ENCODE data around the gene CDC42BPB.

DNA sequence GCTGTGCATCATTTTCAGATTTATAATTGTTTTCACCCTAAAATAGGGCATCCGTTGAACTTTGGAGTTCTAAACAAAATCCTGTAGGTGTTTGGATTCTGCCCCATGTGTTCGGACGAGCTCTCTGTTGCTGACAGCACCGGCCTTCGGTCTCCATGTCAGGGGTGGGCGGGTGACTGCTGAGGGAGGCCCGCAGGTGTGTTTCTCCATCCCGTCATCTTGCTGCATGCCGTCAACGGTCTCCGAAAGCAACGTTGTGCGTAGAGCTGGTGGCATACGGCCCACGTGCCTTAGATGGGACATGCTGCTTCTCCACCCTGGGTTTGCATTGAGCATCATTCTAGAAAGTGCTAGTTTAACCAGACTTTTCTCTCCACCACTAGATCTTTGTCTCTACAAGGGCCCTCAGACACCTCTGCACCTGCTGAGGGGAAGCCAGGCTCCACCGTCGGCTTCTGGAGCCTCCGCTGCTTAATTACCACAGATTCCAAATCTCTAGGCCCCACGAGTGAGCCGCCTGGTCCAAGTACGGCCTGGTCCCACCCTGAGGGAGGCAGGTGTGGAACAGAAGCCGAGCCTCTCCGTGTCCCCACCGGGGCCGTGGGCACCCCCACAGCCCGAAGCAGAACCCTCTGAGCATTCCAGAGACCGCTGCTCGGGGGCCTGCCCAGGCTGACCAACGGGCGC, 150.6 kb downstream of the CDC42BPB start:
- TF ChIP-seq, protein P1, sequence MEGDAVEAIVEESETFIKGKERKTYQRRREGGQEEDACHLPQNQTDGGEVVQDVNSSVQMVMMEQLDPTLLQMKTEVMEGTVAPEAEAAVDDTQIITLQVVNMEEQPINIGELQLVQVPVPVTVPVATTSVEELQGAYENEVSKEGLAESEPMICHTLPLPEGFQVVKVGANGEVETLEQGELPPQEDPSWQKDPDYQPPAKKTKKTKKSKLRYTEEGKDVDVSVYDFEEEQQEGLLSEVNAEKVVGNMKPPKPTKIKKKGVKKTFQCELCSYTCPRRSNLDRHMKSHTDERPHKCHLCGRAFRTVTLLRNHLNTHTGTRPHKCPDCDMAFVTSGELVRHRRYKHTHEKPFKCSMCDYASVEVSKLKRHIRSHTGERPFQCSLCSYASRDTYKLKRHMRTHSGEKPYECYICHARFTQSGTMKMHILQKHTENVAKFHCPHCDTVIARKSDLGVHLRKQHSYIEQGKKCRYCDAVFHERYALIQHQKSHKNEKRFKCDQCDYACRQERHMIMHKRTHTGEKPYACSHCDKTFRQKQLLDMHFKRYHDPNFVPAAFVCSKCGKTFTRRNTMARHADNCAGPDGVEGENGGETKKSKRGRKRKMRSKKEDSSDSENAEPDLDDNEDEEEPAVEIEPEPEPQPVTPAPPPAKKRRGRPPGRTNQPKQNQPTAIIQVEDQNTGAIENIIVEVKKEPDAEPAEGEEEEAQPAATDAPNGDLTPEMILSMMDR (IDR thresholded peaks at IDR 0.05; ENCODE audit: insufficient read depth, low read depth, low read length): no peak
- TF ChIP-seq EZH2 (IDR thresholded peaks at IDR 0.05; ENCODE audit: insufficient read depth, low read length): no peak
